Left hindlimb (tissue), 1 donor: ENCODE measurements around the gene HOXA3.

Experiments
- DNase-seq: peaks from one replicate; pipeline ENCODE4 v3.0.0-alpha.2; 2018

HOXA3 gene

GRCh38 chr7:27126596-27127327 lies 25.6 kb downstream of the HOXA3 start:
- DNase-seq: no peak

GRCh38 chr7:27125986-27126394 lies 26.4 kb downstream of the HOXA3 start:
- DNase-seq: no peak

DNA sequence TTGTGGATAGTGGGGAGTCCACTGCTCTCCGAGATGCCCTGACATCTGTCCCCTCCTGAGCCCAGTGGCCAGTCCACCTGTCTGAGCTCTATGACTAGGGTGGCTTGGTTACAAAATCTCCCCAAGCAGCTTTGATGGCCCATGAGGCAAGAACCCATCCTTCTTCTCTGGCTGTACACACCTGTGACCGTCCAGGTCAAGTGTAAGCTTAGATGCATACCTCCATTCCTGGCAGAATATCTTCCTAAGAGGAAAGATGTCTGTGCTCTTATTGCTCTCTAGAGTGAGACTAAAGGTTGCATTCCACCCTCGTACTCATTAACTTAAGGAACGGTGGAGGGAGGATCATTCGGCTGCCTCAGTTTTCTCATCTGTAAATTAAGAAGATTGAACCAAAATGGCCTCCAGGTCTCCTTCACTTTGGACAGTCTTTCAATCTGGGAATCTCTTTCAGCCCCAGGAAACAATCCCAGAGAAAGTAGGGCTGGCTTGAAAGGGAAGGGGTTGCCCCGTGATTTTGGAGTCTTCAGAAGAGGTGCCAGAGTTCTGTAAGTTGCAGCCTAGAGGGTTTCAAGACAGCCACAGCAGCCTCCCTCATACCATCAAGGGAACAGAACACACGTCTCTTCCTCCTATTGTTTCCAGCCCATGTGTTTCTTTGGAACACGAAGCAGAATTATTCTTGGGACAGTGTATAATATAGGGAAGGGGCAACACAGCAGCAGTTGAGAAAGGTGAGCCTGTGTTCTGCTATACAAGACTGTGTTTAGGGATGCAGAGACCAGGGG lies 27.3 kb downstream of the HOXA3 start:
- no peak for DNase-seq

GRCh38 chr7:27124096-27124901 lies 28.1 kb downstream of the HOXA3 start:
- DNase-seq: no peak

- no peak for DNase-seq
Measured at GRCh38 chr7:27123477-27124053, 28.8 kb downstream of the HOXA3 start.

- DNase-seq: no peak
Measured at GRCh38 chr7:27123007-27123476, 29.3 kb downstream of the HOXA3 start.

GRCh38 chr7:27122077-27122910 lies 30.1 kb downstream of the HOXA3 start:
- peak; percentile 27 for DNase-seq

GRCh38 chr7:27121684-27122076 lies 30.7 kb downstream of the HOXA3 start:
- no peak for DNase-seq

DNA sequence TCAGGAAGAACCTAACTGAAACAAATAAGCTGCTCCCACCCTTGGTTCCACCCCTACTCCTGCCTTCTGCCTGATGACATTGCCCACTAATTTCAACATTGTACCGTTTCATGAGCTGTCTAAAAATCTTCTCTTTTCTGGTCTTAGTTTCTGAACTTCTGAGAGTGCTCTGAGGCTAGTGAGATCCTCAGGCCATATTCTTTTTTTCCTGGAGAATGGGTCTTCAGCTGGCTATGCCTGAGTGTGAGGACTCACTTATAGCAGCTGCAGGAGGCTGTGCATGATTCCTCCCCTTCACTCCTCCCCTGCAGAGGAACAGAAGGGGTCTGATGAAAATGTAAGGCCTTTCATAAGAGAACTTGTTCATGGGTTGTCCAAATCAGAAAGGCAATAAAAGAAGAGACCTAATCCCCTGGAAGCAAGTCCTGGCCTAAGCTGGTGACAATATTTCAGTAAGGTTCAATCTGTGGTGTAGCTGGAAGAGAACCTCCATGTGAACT lies 32.9 kb downstream of the HOXA3 start:
- no peak for DNase-seq

- DNase-seq: no peak
Measured at GRCh38 chr7:27118580-27118979, 33.8 kb downstream of the HOXA3 start.

- DNase-seq: no peak
Measured at GRCh38 chr7:27117887-27118491, 34.4 kb downstream of the HOXA3 start.

DNA sequence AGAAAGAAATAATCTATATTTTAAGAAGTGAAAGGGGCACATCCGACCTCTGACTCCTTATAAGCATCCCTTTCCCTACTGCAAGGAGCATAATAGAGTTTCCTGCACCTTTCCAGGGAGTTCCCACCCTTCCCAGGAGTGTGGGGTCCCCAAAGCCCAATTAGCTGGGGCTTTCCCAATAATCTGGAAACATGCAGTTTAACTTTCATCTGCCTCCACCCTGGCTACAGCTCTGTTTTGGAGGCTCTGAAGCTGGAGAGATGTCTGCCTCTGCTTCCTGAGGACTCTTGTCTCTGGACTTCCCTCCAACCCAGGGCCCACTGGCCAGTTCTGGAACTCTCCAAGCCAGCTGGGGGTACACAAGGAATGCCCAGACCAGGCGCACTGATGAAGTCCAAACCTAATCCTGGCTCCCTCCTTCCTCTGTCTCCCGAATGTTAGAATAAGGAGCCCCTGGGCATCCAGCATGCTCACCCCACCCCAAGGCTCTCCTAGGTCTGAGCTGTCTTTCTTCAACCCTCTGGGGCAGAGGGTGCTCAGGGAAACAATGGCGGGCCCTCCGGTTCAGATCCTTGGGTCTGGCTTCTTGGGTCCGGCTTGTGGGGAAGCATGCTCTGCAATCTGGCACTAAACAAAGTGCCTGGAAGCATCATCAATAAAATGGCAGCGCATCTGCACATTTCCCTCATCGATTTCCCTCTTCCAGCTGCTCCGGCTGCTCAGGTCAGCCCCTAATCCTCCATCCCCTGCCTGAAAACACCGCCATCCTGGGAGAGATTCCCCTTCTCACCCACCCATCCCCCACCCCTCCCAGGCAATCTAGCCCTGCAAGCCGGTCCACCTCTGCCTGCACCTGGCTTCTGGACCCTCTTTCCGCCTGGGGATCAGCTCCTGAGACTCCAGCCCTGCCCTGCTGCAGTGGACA lies 35.2 kb downstream of the HOXA3 start:
- DNase-seq: no peak

DNA sequence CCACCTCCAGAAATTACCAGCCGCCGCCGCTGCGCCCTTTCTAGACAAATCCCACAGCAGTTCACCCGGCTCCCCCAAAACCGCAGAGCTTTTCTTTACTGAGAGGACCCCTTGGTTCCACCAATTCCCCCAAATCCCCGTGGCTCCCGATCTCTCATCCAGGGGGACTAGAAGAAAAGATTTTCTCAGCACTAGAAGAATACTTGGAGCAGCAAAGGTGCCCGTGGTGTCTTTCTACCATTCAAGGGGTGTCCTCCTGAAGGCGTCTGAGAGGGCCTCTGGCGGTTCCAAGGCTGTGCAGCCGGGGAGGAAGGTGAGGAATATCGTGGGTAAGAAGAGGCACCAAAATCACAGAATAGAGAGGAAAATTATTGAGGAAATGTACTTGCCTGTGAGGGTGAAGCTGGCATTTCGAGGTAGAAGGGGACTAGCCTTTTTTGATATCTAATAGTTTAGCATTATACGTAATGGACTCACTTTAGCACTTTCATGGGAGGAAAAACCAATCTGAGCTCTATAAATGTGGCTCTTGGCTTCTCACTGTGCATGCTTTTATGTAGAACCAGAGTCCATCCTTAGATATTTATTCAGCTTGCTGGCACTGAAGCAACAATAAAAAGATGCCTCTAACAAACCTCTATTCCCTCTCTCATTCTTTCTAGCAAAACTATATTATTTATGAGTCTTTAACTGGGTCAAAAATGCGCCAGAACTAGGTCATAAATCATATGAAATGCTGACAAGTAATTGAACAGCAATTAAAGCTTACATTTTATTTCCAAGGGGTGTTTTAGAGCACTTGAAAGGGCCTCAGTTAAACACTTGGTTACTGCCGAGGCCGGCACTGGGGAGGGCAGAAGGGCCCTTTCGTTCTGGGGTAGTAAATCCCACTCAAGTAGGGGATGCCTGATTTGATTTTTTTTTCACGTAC lies 36.1 kb downstream of the HOXA3 start:
- peak; percentile 34 for DNase-seq

DNA sequence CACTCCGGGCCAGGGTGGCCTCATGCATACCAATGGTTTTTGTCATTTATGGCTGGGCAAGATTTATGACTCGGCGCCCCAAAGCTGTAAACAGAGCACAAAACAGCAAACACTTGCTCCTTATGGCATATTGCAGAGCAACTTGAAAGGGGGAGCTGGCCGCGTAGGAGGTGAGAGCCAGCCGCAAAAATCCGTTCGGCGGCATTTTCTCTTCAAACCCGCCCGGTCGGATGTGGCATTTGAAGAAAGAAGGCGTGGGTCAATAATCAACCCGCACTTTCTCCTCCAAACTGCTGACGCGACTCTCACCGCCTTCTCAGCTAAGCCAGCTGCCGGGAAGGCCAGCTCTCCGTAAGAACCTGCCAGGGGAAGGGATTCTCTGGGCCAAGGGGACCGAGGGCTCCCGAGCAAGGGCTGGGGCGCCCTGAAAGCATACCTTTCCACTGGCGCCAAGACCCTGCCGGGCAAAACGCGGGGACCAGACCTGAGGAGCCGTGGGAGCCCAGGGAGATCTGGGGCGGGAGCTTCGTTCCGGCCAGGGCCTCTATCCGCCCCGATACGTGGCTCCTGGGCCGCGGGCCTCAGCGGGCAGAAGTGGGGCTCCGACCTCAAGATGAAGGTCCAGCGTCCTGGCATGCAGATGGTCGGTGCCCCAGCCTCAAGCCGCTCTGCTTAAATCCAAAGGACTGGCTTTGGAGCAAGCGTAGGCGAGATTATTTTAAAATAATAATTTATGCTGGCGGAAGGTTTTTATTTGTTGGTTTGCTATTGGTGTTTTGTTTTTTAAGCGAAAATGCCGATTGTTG lies 37.0 kb downstream of the HOXA3 start:
- DNase-seq: peak; percentile 47

GRCh38 chr7:27114881-27115220 lies 37.5 kb downstream of the HOXA3 start:
- DNase-seq: no peak

DNA sequence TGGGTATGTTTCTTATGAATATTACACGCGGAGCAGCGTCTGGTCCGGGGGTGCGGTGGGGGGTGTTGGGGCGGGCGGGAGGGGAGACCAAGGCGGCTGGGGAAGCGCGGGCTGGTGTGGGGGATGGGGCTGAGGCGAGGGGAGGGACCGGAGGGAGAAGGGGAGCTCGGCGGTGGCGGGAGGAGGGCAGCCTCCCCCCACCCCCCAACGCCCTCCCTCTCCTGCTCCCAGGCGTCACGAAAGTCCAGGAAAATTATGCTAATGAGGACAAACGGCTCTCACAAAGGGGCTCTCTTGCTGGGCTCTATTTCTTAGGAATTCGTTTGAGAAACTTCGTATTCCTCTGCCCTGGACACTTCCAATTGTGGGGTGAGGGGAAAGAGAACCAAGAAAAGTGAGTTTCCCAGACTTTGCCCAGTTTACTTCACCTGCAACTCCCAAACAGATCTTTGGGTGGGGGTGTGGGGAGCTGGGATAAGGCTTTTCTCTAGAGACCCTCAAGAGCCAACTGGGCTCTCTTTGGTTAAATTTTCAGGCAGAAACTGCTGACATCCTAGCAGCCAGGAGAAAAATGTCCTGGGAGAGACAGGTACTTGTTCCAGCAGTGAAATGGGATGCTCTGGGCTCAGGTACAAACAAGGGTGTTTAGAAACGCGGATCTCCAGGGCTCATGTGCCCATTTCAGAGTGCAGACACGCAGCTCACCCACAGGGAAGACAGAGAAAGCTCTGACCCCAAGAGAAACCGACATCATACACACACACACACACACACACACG lies 38.2 kb downstream of the HOXA3 start:
- peak; percentile 67 for DNase-seq
